Stimulated activated CD4-positive, alpha-beta T cell treated with anti-CD3 and anti-CD28 coated beads, Interleukin-2, amount 100 ng/mL, for 48 hours (primary cell): ENCODE data around the gene TMEM128.
"Not testable (repeated sequence)": the region's sequence is repeated elsewhere in the genome, so short reads cannot be mapped to it uniquely, and the experiment has no call there.

ENCODE experiments used
- DNase-seq, 2 donors: peaks; one replicate each; pipeline ENCODE4 v3.0.0-alpha.2; 2020

TMEM128 gene

GRCh38 chr4:4254199-4254598 is 6.2 kb upstream of the TMEM128 start:
- no peak for DNase-seq

GRCh38 chr4:4249866-4250265 is 1.8 kb upstream of the TMEM128 start:
- DNase-seq: no peak

DNA sequence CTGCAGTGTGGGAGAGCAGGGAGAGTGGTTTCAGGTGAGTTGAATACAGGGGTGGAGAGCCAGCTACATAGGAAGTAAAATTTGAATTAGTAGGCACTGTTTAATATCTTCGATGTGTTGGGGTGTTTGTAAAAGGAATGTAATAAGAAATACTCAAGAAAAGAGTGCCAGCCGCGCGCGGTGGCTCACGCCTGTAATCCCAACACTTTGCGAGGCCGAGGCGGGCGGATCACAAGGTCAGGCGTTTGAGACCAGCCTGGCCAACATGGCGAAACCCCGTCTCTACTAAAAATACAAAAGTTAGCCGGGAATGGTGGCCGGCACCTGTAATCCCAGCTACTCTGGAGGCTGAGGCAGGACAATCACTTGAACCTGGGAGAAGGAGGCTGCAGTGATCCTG is 1.3 kb upstream of the TMEM128 start:
- DNase-seq: not testable (repeated sequence)

DNA sequence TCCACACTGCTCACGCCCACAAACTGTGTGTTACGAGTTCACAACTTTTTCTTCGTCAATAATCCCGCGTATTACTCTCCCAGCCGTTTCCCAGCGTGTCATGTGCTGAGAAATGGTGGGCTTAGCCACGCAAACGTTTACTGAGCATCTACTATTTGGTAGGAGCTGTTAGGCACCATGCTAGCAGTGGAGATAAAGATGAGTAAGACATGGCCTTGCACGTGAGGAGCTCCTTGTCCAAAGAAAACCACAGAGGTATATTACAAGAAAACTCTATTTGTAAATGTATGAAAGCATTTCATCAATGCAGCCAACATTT is 821 bp upstream of the TMEM128 start:
- DNase-seq: no peak

DNA sequence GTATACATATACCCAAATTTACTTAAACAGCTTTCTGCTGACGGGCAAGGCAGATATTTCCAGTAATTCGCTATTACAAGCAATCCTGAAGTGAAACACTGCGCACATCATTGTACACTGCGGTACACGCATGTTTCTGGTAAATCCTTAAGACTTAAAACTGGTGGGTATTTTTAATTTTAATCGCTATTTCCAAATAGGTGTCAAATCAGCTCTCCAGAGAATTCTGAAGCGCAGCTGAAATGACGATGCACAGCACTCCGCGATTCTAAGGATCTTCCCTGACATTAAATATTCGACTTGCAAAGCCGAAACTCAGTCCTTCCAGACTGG is 361 bp downstream of the TMEM128 start:
- DNase-seq: no peak

GRCh38 chr4:4245172-4245571 is 2.9 kb downstream of the TMEM128 start:
- DNase-seq: no peak

DNA sequence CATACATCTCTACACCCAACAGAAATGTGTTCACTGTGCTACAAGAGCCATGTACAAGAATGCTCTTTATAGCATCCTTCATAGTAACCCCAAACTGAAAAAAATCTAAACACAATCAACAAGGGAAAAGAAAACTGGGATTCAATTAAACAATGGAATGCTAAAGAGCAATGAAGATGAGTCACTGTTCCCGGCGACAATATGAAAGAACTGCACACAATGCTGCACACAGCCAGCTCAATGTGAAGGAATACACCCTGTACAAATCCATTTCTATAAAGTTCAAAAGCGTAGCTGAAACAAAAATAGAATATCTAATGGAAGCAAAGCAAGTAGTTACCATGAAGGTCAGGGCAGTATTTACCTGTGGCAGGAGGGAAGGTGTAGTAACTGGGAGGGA is 8.5 kb downstream of the TMEM128 start:
- DNase-seq: not testable (repeated sequence)

DNA sequence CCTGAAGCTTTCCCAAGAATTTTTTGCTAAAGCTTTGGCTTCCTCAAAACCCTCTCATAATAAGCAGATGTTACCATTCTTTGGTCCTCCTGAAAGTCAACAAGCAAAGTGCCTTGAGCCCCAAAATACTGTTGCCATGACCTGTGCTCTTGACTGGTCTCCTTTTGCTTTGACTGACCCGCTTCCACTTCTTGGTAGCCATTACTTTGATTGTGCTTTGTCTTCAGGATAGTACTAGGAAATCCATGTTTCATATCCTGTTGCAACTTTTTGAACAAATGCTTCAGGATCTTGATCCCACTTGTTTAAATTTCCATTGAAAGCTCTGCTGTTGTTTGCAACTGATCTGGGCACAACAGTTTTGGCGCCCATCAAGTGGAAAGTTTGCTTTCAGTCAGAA is 14.4 kb downstream of the TMEM128 start:
- no peak for DNase-seq

DNA sequence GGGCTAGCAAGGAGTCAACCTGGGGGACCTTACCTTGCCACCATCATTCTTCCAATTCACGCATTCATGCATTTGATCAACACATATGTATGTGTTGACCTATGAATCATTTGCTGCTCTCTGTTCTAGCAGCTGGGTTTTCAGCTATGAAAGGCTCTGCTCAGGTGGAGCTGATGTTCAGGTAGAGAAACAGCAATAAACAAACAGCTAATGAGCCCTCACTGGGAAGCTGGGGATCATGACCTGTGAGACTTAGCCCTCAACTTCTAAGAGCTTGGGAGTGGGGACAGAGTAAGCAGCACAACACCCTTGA is 19.7 kb downstream of the TMEM128 start:
- DNase-seq: no peak

DNA sequence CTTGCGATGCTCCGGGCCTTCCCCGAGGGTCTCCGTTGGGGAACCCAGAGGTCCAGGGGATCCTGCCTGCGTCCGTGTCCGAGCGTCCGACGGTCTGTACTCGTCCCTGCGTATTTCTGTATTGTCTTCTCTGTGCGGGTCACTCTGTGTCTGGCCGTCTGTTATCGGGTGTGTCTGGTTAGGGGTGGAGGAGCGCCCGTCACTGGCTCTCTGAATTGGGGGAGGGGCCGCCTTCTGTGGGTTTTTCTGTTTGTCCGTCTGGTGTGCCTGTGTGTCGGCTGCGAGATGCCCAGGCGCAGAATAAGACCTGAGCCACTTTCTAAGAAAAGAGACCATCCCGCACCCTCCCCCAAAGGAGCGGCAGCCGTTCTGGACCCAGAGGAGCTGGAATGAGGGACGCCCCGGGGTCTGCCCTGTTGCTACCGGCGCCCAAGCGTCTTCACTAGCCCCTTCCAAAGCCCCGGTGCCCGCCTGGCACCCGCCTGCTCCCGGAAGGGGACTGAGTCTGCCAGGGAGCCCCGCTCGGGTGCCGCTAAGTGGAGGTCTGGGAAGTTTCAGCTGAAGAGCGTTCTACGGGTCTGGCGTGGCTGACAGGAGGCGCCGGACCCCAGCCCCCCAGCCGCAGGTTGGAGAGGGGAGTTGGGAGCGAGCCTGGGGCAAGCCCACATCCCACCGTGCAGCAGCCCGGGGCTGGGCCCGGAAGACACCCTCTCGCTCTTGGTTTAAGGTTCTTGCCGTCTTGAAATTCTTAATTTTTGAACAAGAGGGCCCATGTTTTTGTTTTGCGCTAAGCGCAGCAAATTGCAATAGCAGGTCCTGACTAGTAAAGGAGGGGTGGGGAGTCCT is 20.3 kb downstream of the TMEM128 start:
- no peak for DNase-seq

DNA sequence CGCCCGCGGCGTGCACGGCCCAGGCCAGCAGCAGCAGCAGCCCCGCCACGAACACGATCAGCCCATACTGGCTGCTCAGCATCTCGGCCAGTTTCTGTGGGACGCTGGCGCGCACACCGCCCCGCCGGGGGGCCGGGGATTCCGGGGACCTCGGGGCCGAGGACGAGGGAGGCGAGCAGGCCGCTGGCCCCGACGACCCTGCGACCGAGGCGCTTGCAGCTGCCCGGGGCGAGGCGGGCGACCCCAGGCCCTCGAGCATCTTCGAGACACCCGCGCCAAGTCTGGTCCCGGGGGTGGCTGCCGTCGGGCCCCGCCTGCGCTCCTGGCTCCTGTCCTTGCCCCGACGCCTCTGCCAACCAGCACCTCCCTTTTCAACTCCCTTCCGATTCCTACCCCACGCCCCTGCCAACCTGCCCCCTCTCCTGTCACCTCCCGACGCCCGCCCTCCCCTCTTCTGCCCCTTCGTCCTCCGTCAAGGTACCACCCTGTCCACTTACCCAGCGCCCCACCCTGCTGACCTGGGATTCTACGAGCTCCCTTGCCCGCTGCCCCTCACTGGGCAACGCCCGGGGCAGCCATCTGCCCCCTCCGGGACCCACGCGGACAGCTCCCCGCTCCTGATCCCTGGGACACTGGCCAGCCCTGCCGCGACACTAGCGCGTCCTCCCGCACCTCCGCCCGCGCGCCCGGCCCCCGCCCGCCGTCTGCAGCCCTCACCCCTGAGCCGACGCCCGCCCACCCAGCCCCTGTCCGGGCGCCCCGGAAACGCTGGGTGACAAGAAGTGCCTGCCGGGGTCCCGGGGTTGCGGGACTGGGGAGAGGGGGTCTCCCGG is 21.2 kb downstream of the TMEM128 start, which contains the start of gene OTOP1:
OTOP1 (minus strand) TSS at position 324 of the 833 bp plus-strand sequence; CDS start at position 259, 65 bp downstream.
- DNase-seq: no peak

GRCh38 chr4:4225915-4226605 is 22.0 kb downstream of the TMEM128 start:
- DNase-seq: no peak

DNA sequence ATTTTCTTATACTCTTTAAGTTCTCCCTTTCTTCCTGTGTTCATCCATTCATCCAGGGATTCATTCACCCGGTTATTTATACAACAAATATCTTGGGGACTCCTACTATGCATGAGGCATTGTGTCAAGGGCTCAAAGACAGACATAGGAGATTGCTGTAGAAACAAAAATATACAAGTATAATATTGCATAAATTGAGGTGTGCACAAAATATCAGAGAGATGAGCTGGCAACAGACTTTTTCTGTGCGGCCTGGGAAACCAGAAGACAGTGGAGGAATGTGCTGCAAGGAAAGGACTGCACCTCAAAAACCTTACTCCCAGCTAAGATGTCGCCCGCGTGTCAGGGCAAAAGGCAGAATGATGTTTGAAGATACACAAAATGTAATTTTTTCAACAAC is 30.9 kb downstream of the TMEM128 start:
- DNase-seq: no peak

- DNase-seq: no peak
Observed at GRCh38 chr4:4216648-4217047, 31.4 kb downstream of the TMEM128 start.

DNA sequence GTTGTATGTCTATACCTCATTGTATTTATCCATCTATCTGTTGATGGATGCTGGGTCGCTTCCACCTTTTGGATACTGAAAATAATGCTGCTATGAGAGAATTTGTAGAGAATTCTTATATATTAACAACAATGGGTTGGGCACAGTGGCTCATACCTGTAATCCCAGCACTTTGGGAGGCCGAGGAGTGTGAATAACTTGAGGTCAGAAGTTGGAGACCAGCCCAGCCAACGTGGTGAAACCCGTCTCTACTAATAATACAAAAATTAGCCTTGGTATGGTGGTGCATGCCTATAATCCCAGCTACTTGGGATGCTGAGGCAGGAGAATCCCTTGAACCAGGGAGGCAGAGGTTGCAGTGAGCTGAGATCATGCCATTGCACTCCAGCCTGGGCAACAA is 34.3 kb downstream of the TMEM128 start:
- DNase-seq: not testable (repeated sequence)

- no peak for DNase-seq
Observed at GRCh38 chr4:4206204-4206603, 41.8 kb downstream of the TMEM128 start.

GRCh38 chr4:4204401-4204745 is 43.6 kb downstream of the TMEM128 start:
- DNase-seq: no peak

DNA sequence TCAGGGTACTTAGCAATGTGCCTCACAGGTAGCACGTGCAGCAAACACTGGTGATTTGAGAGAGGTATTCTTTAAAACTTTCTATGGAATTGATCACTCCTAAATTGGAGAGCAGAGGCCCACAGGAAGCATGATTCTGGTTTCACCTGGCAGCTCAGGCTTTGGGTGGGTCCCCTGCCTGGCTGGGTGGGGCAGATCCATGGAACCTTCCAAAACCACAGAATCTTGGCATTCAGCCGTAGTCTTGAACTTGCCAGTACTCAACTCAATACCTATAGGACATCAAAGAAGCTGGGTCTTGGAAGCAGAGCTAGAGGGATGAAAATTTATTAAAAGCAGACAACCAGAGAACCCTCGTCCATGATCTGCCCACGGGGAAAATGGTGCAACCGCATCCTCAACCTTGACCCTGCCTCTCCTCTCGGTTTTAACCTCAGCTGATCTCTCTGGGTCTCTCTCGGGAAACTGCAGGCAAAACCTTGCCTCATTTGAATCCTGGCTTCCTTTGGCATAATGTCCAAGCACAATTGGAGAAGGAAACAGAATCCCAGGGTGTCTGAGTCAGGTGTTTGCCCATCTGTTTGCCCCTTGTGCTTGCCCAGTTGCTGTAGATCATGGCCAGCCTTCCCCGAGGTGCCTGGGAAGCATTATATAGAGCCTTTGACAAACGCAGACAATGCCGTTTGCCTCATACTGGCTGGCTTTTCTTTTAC is 44.2 kb downstream of the TMEM128 start:
- DNase-seq: no peak

GRCh38 chr4:4202510-4202909 is 45.5 kb downstream of the TMEM128 start:
- DNase-seq: no peak

DNA sequence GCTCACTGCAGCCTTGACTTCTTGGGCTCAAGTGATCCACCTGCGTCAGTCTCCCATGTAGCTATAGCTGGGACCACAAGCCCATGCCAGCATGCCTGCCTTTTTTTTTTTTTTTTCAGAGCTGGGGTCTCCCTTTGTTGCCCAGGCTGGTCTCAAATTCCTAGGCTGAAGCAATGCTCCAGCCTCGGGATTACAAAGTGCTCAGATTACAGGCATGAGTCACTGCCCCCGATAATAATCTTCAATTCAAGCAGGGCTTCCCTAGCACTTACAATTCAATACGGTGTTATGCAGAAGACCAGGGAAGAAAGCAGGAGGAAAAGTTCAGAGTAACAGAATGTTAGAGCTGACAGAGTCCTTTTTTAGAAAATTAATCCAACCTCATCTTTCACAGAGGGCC is 47.4 kb downstream of the TMEM128 start:
- DNase-seq: no peak

DNA sequence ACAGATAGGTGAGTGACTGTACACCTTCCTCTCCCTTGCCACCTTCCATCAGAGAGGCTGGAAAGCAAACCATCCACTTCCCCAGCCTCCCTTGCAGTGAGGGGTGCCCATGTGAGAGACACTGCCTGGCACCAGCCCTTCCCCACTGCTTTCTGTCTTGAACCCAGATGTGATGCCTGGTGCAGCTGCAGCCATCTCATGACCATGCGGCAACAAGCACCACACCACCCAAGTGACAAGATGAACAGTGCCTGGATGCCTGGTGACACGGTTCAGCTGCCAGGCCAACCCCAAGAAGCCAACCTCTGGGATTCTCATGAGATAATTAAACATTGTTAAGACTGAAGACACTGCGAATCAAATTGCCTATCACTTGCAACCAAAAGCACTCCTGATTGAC is 52.7 kb downstream of the TMEM128 start:
- no peak for DNase-seq

- not testable (repeated sequence) for DNase-seq
Observed at GRCh38 chr4:4188557-4188956, 59.5 kb downstream of the TMEM128 start.
